ENCODE data around the gene TLNRD1. TPM values are rescaled to one million over a fixed set of nuclear protein-coding genes. Genes with fewer than 3 reads are reported as not detected.
A peak's percentile ranks its signal among the peaks of the same experiment; 100 is the strongest.

The TLNRD1 gene
- total RNA-seq, 1 experiment from 2014 or later, result 33.8 TPM

DNA sequence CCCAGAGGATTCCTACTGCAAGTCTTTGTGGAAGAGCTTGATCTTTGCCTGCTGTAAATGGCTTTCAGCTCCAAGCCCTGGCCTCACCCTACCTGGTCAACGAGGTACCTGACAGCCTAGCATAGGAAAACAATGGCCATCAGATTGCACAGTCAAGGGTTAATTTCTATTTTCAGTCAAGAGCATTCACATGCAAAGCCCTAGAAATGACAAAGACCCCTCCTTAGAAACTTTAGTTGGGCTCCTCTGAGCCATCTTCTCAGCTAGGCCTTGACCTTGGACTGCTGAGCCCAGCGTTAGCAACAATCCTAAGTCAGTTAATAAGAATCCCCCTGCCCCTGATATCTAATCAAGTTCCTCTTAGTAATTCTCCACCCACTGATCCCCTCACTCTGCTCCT, 29.6 kb upstream of the TLNRD1 start:
- in situ Hi-C loops (cut with HindIII; ENCODE audit: low pct_unique_long_range_greater_than_20kb, low sequenced_read_pairs), result no loop called here

DNA sequence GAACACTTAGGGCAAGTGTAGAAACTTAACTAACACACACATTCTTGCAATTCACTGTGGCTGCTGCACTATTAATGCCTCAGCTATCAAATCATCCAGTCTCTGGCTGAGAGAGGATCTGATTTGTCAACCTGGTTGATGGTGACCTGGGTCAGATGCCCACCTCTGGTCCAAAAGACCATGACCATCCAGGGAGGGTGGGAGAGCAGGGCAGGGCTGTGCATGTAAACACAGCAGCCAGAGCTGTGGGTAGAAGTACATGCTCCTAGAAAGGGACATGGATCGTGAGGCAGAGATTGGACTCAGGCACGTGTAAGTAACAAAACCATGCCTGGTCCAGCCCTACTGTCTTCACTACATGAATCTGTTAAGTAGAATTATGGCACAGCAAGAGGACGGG, 28.4 kb upstream of the TLNRD1 start:
- DNase-seq (ENCODE audit: low read depth, low spot score), result no peak
- in situ Hi-C loops (cut with HindIII; ENCODE audit: low pct_unique_long_range_greater_than_20kb, low sequenced_read_pairs), result no loop called here

More for the DNA sequence above, 29.6 kb upstream of the TLNRD1 start:
- no peak for DNase-seq (ENCODE audit: low read depth, low spot score)

DNA sequence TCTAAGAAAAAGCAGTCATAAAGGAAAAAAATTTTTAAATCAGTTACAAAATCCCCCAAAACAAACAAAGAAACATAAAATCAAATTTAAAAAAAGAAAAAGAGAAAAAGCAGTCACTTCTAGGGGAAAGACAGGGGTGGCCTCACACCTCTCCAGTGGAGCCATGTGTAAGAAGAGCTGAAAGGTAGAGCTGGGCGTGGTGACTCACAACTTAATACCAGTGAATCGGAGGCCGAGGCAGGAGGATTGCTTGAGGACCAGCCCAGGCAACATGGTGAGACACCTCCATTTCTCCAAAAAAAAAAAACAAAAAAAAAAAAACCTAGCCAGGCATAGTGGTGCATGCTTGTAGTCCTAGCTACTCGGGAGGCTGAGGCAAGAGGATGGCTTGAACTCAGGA, 25.8 kb upstream of the TLNRD1 start:
- in situ Hi-C loops (cut with HindIII; ENCODE audit: low pct_unique_long_range_greater_than_20kb, low sequenced_read_pairs), result no loop called here
- DNase-seq (ENCODE audit: low read depth, low spot score), result no peak

DNA sequence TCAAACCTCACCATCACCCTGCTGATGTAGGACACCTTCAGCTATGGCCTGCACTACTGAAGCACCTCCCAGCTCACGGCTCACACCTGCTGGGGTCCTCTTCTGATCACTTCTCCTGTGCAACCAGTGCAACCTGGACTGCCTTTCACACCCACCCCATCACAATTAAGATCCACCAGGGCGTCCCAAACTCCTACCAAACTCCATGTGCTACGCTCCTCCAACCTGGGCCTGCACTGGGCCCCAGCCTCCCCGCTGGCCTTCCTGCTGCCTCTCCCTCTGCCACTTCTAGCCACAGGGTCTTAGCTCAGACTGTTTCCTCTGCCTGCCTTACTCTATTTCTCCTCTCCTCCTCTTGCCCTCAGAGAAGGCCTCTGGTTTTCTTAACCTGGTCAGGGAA, 23.9 kb upstream of the TLNRD1 start:
- no peak for DNase-seq (ENCODE audit: low read depth, low spot score)
- in situ Hi-C loops (cut with HindIII; ENCODE audit: low pct_unique_long_range_greater_than_20kb, low sequenced_read_pairs), result no loop called here

DNA sequence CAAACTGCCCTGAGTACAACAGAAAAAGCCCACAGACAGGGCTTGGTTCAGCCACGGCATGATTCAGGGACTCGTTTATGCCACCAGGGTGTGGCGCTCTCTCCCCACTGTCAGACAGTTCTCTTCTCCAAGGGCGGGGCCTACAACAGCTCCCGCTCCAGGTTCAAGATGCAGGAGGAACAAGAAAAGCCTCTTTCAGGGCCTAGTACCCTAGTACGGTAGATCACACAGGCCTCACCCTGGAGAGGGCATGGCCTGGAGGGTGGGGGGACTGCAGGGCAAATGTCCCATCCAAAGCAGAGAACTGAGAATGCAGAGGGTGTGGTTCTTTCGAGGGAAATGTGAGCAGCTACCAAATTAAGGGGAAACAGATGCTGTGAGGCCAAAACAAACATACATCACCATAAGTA, 23.1 kb upstream of the TLNRD1 start:
- DNase-seq (ENCODE audit: low read depth, low spot score), result peak; percentile 82
- in situ Hi-C loops (cut with HindIII; ENCODE audit: low pct_unique_long_range_greater_than_20kb, low sequenced_read_pairs), result no loop called here

DNA sequence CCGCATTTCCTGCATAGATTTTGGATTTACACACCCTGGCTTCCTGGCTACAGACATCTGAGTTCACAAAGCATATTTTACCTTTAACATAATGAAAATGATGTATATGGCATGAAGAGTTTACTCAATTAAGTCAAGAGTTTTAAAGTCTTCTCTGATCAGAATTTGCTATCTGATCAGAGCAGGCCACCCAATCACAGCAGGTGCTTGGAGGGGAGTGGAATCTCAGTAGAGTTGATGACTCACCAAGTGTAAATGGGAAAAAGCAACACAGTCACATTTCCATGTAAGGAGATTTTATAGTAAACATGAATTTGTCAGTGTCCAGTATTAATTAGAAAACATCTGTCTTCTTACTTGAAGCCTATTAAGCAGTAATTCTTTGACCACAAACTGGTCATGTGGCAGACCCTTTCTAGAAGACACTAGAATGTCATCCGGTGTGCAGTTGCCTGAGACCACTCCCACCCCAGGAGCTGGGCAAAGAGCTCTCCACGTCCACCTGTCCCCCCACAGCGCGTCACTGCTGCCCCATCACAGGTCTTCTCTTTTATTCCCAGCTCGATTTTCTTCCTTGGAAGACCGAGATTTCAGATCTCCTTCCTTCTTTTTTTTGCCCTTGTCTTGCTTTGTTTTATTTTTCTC, 21.9 kb upstream of the TLNRD1 start:
- in situ Hi-C loops (cut with HindIII; ENCODE audit: low pct_unique_long_range_greater_than_20kb, low sequenced_read_pairs), result no loop called here
- no peak for DNase-seq (ENCODE audit: low read depth, low spot score)

DNA sequence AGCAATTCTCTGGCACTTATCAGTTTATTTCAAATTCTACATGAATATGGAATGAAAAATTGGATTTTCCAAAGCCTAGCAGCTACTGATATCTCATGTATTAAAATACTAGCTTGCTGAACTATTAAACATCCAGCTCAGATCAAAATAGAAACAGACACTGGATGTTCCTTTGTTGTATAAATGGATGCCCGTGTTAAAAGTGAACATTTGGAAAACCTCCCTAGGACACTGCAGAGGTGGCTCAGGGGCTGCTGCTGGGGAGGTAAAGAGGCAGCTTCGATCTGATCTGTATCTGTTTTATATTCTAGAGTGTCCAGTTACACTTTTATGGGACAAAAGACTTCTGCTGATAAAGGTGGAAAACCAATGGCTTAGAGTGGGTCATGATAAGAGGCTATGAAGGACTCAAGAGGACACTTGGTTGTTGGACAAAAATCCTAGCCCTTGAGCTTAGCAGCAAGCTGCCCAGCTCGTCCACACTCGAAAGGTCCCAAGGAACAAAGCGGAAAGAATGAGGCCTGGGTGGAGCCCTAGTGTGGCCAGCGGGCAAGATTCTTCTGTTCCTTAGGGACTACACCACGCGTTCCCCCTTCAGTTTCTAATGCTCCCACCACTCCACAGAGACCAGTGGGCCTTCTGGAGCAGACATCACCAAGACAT, 21.1 kb upstream of the TLNRD1 start:
- in situ Hi-C loops (cut with HindIII; ENCODE audit: low pct_unique_long_range_greater_than_20kb, low sequenced_read_pairs), result no loop called here

DNA sequence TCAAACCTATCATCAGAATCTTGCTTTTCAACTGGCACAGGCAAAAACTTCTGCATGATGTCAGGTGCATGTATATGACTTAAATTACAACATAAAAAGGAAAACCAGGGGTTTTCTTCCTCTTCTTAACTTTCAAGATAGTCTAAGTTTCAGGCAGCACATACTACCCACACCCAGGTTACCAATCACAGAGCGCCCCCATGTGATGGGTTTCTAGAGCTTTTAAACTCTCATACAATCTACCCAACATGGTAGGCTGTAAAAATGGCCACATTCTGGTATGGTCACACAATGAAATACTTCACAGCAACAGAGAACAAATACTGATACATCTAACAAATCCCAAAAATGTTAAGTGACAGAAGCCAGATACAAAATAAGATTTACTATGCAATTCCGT, 18.5 kb upstream of the TLNRD1 start:
- in situ Hi-C loops (cut with HindIII; ENCODE audit: low pct_unique_long_range_greater_than_20kb, low sequenced_read_pairs), result no loop called here
- peak; percentile 42 for DNase-seq (ENCODE audit: low read depth, low spot score)

More for the DNA sequence above, 21.1 kb upstream of the TLNRD1 start:
- DNase-seq (ENCODE audit: low read depth, low spot score), result no peak

DNA sequence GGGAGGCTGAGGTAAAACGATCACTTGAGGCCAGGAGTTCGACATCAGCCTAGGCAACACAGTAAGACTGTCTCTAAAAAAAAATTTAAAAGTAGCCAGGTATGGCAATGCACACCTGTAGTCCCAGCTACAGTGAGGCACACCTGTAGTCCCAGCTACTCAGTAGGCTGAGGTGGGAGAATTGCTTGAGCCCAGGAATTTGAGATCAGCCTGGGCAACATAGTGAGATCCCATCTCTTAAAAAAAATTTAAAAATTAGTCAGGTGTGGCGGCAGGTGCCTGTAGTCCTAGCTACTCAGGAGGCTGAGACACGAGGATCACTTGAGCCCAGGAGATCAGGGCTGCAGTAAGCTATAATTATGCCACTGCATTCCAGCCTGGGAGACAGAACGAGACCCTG, 17.9 kb upstream of the TLNRD1 start:
- no peak for DNase-seq (ENCODE audit: low read depth, low spot score)
- in situ Hi-C loops (cut with HindIII; ENCODE audit: low pct_unique_long_range_greater_than_20kb, low sequenced_read_pairs), result no loop called here

DNA sequence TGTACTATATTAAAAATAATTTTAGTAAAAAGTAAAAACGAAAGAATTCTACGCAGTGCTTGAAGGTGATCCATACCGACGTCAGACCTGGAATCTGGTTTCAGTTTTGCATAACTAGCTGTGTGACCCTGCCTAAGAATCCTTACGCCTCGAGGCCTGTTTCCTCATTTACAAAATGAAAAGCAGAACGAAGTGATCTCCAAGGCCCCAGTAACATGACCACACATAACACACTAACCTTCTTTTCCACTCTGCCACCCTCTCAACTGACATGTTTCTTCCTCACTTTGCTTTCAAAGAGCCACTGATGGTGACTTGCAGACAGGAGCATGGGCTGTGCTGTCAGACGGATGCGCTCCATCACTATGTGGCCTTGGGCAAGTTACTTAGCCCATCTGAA, 15.9 kb upstream of the TLNRD1 start:
- in situ Hi-C loops (cut with HindIII; ENCODE audit: low pct_unique_long_range_greater_than_20kb, low sequenced_read_pairs), result no loop called here
- no peak for DNase-seq (ENCODE audit: low read depth, low spot score)

DNA sequence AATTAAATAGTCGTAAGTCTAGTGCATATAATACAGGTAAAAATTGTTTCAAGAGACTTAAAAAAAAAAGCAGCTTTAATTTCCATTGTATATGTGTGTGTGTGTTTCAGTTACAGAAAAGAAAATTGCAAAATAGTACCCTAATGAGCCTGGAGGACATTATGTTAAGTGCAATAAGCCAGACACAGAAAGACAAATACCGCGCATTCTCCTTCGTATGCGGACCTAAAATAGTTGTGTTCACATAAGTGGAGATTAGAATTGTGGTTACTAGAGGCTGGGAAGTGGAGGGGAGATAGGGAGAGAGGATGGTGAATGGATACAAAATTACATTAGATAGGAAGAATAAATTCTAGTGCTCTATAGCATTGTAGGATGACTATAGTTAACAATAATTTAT, 14.7 kb upstream of the TLNRD1 start:
- in situ Hi-C loops (cut with HindIII; ENCODE audit: low pct_unique_long_range_greater_than_20kb, low sequenced_read_pairs), result no loop called here
- no peak for DNase-seq (ENCODE audit: low read depth, low spot score)

DNA sequence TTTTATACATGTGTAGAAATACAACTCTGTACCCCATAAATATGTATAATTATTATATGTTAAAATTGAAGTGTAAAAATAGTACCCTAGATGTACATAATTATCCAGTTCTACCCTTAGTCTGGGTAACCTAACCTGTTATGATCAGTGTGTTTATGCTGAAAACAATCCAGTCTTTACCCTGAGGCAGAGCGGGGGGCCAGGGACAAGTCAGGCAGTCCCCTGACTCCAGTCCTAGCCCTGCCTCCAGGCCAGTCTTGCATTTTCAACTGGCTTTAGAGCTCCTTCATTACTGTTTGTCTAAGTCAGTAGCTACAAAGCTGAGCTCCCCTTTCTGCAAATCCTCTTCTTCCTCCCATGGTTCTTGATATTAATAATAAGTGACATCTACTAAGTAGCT, 14.2 kb upstream of the TLNRD1 start:
- no peak for DNase-seq (ENCODE audit: low read depth, low spot score)
- in situ Hi-C loops (cut with HindIII; ENCODE audit: low pct_unique_long_range_greater_than_20kb, low sequenced_read_pairs), result no loop called here

DNA sequence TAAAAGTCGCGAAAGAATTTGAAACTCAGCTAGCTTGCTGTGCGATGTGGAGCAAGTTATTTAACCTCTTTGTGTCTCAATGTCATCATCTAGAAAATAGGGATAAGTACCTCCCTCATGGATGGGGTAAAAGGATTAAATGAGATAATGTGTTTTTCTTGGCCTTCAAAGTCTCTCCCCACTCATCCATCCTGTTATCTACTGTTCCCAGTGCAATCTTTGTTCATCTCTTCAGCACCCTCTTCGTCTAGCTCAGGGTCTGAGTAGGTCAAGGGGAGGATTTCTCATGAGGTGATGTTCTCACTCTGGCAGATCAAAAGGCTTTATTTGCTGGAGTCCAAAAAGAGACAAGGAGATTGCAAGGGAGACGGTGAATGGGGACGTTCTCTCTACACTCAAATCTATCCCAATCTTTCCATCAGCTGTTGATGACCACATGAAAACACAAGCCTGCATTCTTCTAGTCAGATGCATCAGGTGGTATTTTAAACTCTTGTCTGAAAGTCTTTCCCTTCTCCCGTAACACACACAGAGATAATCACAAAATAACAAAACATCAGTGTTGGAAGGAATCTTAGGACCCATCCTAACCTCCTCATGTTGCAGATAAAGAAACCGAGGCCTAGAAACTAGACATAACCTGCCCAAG, 12.5 kb upstream of the TLNRD1 start:
- in situ Hi-C loops (cut with HindIII; ENCODE audit: low pct_unique_long_range_greater_than_20kb, low sequenced_read_pairs), result no loop called here
- DNase-seq (ENCODE audit: low read depth, low spot score), result no peak

DNA sequence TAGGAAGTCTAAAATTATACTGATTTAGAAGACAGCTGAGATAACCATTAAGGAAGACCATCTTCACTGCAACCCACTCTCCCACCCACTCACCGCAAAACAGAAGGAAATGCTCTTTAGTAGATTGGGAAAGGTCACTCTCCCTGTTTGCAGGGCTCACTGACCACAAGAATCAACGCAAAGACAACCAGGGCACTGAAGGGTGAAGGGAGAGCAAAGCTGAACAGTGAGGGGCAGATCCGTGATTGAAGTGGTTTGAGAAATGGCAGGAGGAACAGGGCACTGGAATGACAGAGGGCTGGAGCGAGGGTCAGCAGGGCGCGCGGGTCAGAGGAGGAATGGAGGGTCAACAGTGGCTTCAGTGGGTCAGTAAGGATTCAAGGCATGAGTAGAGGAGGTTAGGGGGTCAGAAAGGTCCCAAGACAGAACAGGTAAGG, 11.6 kb upstream of the TLNRD1 start:
- in situ Hi-C loops (cut with HindIII; ENCODE audit: low pct_unique_long_range_greater_than_20kb, low sequenced_read_pairs), result no loop called here

DNA sequence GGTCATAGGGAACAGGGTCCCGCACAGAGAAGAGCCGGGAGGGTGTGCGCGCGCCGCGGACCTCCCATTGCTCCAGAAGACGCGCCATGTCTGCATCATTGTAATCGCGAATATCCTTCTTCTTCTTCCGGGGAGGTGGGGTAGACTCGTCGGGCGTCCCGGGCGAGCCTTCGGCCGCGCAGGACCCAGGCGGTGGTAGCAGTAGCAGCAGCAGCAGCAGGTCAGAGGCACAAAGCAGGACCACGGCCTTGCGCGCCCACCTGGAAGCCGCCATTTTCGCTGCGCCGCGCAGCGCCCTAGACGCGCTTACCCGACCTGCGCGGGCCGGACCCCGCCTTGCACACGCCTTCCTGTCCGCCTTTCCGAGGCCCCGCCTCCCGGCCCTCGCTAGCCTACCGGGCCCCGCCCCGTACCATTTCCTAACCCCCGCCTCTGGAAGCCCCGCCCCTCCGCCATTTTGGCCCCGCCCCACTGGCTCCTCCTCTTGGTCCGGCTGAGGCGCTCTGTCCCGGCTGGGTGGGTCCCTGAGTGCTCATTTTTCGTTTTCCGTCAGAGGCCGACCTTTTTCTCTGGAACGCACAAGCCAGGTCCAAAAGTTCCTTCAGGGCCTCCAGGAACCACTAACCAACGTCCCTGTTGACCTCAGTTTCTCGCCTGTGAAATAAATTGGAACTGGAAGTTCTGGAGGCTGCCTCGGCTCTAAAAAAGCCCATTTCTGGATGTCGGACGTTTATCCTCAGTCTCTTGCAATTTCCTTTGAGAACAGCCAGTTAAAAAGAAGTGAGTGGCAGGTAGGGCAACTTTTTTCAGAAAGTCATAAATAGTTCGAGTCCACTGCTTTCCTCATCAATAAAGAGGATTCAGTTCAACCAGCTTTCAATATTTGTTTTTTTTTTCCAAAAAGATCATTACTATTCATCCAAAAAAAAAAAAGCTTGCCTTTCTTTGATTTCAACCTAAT, 10.9 kb upstream of the TLNRD1 start, which contains the start of gene MESD:
MESD (minus strand) TSS at position 302 of the 961 bp plus-strand sequence; CDS start at position 274, 28 bp downstream.
- DNase-seq (ENCODE audit: low read depth, low spot score), result peak; percentile 94
- in situ Hi-C loops (cut with HindIII; ENCODE audit: low pct_unique_long_range_greater_than_20kb, low sequenced_read_pairs), result no loop called here

More for the DNA sequence above, 11.6 kb upstream of the TLNRD1 start:
- DNase-seq (ENCODE audit: low read depth, low spot score), result no peak

DNA sequence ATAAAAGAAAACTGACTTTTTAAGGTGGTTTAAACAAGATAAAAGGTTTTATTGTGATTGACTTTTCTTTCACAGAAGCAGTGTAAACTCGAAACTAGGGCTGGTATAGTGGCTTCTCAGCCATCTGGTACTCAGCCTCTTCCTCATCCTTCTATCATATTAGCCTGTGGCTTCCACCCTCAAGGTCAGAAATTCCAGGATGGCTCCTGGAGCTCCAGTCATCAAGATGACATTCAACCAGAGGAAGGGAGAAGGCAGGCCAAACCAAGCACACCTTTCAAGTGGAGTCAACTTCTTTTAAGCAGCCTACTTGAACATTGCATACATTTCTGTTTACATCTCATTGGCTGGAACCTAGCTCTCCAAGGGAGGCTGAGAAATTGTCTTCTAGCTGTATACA, 9.8 kb upstream of the TLNRD1 start:
- in situ Hi-C loops (cut with HindIII; ENCODE audit: low pct_unique_long_range_greater_than_20kb, low sequenced_read_pairs), result no loop called here
- no peak for DNase-seq (ENCODE audit: low read depth, low spot score)

DNA sequence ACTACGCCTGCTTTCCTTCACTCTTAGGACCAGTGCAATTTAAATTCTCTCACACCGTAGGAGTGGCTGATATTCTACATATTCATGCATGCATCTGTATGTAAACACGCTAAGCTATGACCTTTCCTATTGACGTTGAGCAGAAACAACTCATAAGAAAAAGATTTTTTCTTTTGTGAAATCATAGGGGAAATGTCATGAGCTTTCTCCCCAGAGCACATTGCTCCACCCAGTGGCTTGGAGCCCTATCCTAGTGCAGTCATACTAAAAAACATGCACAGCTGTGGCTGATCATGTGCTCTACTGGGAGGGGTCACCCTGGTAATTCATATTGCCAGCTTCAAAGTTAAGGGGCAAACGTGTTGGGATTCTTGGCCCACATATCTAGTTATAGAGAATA, 9.3 kb upstream of the TLNRD1 start:
- in situ Hi-C loops (cut with HindIII; ENCODE audit: low pct_unique_long_range_greater_than_20kb, low sequenced_read_pairs), result no loop called here
- DNase-seq (ENCODE audit: low read depth, low spot score), result peak; percentile 88

DNA sequence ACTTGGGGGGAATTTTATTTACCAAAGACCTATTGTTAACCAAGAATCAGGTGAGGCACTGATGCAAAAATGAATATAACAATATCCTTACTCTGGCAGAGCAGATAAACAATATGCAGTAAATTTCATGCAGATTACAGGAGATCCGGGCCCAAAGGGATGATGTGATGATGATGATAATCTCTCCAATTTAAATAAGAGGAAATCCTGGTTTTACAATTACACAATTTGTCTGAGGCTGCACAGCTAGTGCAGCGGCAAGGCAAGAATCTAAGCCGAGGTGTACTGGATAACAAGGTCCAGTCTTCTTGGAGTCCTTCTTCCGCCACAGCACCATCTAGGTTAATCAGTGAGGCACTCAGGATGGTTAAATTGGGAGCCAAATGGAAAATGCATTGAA, 8.7 kb upstream of the TLNRD1 start:
- in situ Hi-C loops (cut with HindIII; ENCODE audit: low pct_unique_long_range_greater_than_20kb, low sequenced_read_pairs), result no loop called here
- DNase-seq (ENCODE audit: low read depth, low spot score), result no peak
